Loucy (cell line): ENCODE data around the gene IGSF10.

ENCODE experiments used
- CTCF ChIP-seq: fragments of 200-600 bp; sonication (generic); conservative IDR thresholded peaks from 2 replicates; pipeline ENCODE4 v1.5.1; 2014; ENCODE audit warnings: mild to moderate bottlenecking, antibody characterized with exemption, low read length
- EZH2phosphoT487 ChIP-seq: fragments of 200-600 bp; IDR thresholded peaks from 2 replicates; pipeline ENCODE4 v1.6.1; 2018; ENCODE audit warnings: antibody characterized with exemption, mild to moderate bottlenecking, moderate library complexity, borderline replicate concordance

GRCh38 chr3:151483961-151484520 lies 23.2 kb upstream of the IGSF10 start:
- TF ChIP-seq CTCF = no peak
- TF ChIP-seq EZH2phosphoT487 = no peak
